Testis (tissue), 3 donors: ENCODE measurements around the gene ALDH2. TPM values are rescaled to one million over a fixed set of nuclear protein-coding genes. Genes with fewer than 3 reads are reported as not detected.
A peak's percentile ranks its signal among the peaks of the same experiment; 100 is the strongest.
"Not testable (repeated sequence)": the region's sequence is repeated elsewhere in the genome, so short reads cannot be mapped to it uniquely, and the experiment has no call there.

Source experiments
- DNase-seq: peaks from one replicate; pipeline ENCODE4 v3.0.0-alpha.2; 2019
- H3K27ac ChIP-seq, 2 donors: fragments of 200-600 bp; sonication (generic); one replicate each; pipeline ENCODE4 v1.5.1; 2019
- H3K27me3 ChIP-seq: fragments of 200-600 bp; sonication (generic); one replicate; pipeline ENCODE4 v1.5.1; 2019
- H3K36me3 ChIP-seq: fragments of 200-600 bp; sonication (generic); one replicate; pipeline ENCODE4 v1.5.1; 2017; ENCODE audit warnings: low read depth; ENCODE audit errors: missing control alignments
- H3K4me1 ChIP-seq: fragments of 200-600 bp; sonication (generic); one replicate; pipeline ENCODE4 v1.5.1; 2019
- H3K4me3 ChIP-seq, 2 donors: fragments of 200-600 bp; sonication (generic); one replicate each; pipeline ENCODE4 v1.5.1; 2017 to 2019
- H3K9me3 ChIP-seq: fragments of 200-600 bp; sonication (generic); one replicate; pipeline ENCODE4 v1.5.1; 2017
- CTCF ChIP-seq, 3 experiments: fragments of 450-650 bp in 2 of 3; fragments of 200-600 bp in 1 of 3; sonication (generic) in 1 of 3; IDR thresholded peaks; one replicate each; pipeline ENCODE4 v1.5.1; 2016 to 2019; ENCODE audit warnings: antibody characterized with exemption in 3 of 3, mild to moderate bottlenecking in 2 of 3, moderate library complexity in 1 of 3
- POLR2A ChIP-seq: fragments of 450-650 bp; IDR thresholded peaks from one replicate; pipeline ENCODE4 v1.6.1; 2017; ENCODE audit warnings: antibody characterized with exemption, mild to moderate bottlenecking, moderate library complexity
- WGBS, 2 donors: methylation state at CpG; one replicate each; pipeline ENCODE4 v1.1.5; 2018; 5-methylcytosine and 5-hydroxymethylcytosine counted together
- intact Hi-C: fragments of 100-400 bp; cut with DNase I; formaldehyde crosslinking; loops from one replicate; pipeline ENCODE4 v1.15.1; 2023; ENCODE audit warnings: low total_unique reads
- polyA plus RNA-seq: library from polyadenylated mRNA; stranded (reverse); fragments of 350-450 nt; fragmentation: Illumina TruSeq; extraction: RNeasy Lipid Tissue Mini Kit (QIAGEN cat#74804); gene quantifications from one replicate; pipeline ENCODE4 v1.2.3, GENCODE V29; 2014; ENCODE audit warnings: low read depth, low replicate concordance; ENCODE audit not compliant: insufficient read depth
- total RNA-seq, 2 donors: library from RNA; depleted of rRNA; stranded (reverse); fragments of >200 nt; gene quantifications; one replicate each; pipeline ENCODE4 v1.2.3, GENCODE V29; 2016

The ALDH2 gene
- total and polyA plus RNA-seq, 3 donors from 2014 or later, result 58.4 to 96.4 (median 76.6) TPM

GRCh38 chr12:111761099-111761498, 5.6 kb upstream of the ALDH2 start:
- no peak overlapping the region for H3K27ac ChIP-seq
- H3K4me3 ChIP-seq, result no peak overlapping the region
- 79 to 92% methylated on average over 5 of the region's 5 CpGs for WGBS, 2 donors
- intact Hi-C loops, result no loop called here
- peaks cover 10% of the 10 kb centered on the region for H3K4me1 ChIP-seq
- H3K9me3 ChIP-seq, result no peaks in the 10 kb centered on the region
- TF ChIP-seq POLR2A, result no peak
- TF ChIP-seq CTCF (IDR thresholded peaks at IDR 0.05), result no peak
- no peak for DNase-seq
- no peaks in the 10 kb centered on the region for H3K27me3 ChIP-seq
- no peaks in the 10 kb centered on the region for H3K36me3 ChIP-seq

GRCh38 chr12:111761706-111762105, 5.0 kb upstream of the ALDH2 start:
- WGBS, 2 donors, result 66 to 74% methylated on average over 3 of the region's 3 CpGs
- intact Hi-C loops, result no loop called here
- no peaks in the 10 kb centered on the region for H3K27me3 ChIP-seq

GRCh38 chr12:111763552-111763951, 3.2 kb upstream of the ALDH2 start:
- H3K4me1 ChIP-seq, H3K9me3 ChIP-seq, DNase-seq, H3K4me3 ChIP-seq, H3K27ac ChIP-seq, H3K27me3 ChIP-seq, intact Hi-C loops, H3K36me3 ChIP-seq: not testable (repeated sequence)
- 66 to 70% methylated on average over 10 of the region's 10 CpGs for WGBS, 2 donors

More at GRCh38 chr12:111761706-111762105, 5.0 kb upstream of the ALDH2 start:
- Histone ChIP-seq H3K27ac (no peak overlapping the region), H3K36me3 (no peaks in the 10 kb centered on the region), H3K9me3 (no peaks in the 10 kb centered on the region), H3K4me3 (no peak overlapping the region), H3K4me1 (peaks cover 10% of the 10 kb centered on the region)
- TF ChIP-seq POLR2A (no peak), CTCF (IDR thresholded peaks at IDR 0.05) (no peak)
- DNase-seq, result no peak

GRCh38 chr12:111764120-111764821, 2.5 kb upstream of the ALDH2 start:
- Histone ChIP-seq H3K27ac (no peak overlapping the region), H3K36me3 (no peaks in the 10 kb centered on the region), H3K4me1 (peaks cover 8% of the 10 kb centered on the region), H3K9me3 (no peaks in the 10 kb centered on the region), H3K27me3 (no peaks in the 10 kb centered on the region), H3K4me3 (no peak overlapping the region)
- 60 to 61% methylated on average over 6 of the region's 6 CpGs for WGBS, 2 donors
- intact Hi-C loops, result no loop called here
- no peak for DNase-seq
- no peak for TF ChIP-seq CTCF (IDR thresholded peaks at IDR 0.05)
- no peak for TF ChIP-seq POLR2A

- peaks cover 8% of the 10 kb centered on the region for H3K4me1 ChIP-seq
- no peak for DNase-seq
- 8 to 9% methylated on average over 18 of the region's 18 CpGs for WGBS, 2 donors
Measured at GRCh38 chr12:111767362-111768158, 827 bp downstream of the ALDH2 start.

More at GRCh38 chr12:111767362-111768158, 827 bp downstream of the ALDH2 start:
- TF ChIP-seq CTCF (IDR thresholded peaks at IDR 0.05) (no peak), POLR2A (no peak)
- Histone ChIP-seq H3K27me3 (no peaks in the 10 kb centered on the region), H3K4me3 (peak overlapping the region; percentile 75 to 82), H3K9me3 (no peaks in the 10 kb centered on the region), H3K27ac (peak overlapping the region; percentile 71 to 85), H3K36me3 (no peaks in the 10 kb centered on the region)
- intact Hi-C loops, result no loop called here
